K562 (cell line): Measurements from ENCODE around the gene DCAF16. TPM values are rescaled to one million over a fixed set of nuclear protein-coding genes. Genes with fewer than 3 reads are reported as not detected.

Source experiments
- C11orf30 ChIP-seq: fragments of 450-650 bp; IDR thresholded peaks from 2 replicates; pipeline ENCODE4 v1.6.1; 2016; ENCODE audit warnings: low read depth, mild to moderate bottlenecking
- GABPA ChIP-seq: fragments of 200-800 bp; sonication (Bioruptor generic); conservative IDR thresholded peaks from 2 replicates; pipeline ENCODE4 v1.6.1; 2016; ENCODE audit warnings: low read depth, missing genetic modification characterization, missing compliant biosample characterization
- HMG20B ChIP-seq: fragments of 250-450 bp; sonication (Bioruptor Pico); IDR thresholded peaks from 2 replicates; pipeline ENCODE4 v1.5.0; 2021; ENCODE audit warnings: mild to moderate bottlenecking
- MTA1 ChIP-seq: fragments of 450-650 bp; IDR thresholded peaks from 2 replicates; pipeline ENCODE4 v1.6.1; 2017; ENCODE audit warnings: borderline replicate concordance
- NFRKB ChIP-seq: fragments of 450-650 bp; IDR thresholded peaks from 2 replicates; pipeline ENCODE4 v1.6.1; 2016; ENCODE audit warnings: low read depth
- POLR2B ChIP-seq: fragments of 450-650 bp; IDR thresholded peaks from 2 replicates; pipeline ENCODE4 v1.6.1; 2018; ENCODE audit warnings: low read depth; ENCODE audit not compliant: partially characterized antibody
- SIN3A ChIP-seq, 2 experiments: fragments of 150-350 bp in 1 of 2; IDR thresholded peaks; 2 replicates each; pipeline ENCODE4 v1.6.1; 2011 to 2016; ENCODE audit warnings: borderline replicate concordance in 2 of 2, low read depth in 2 of 2, low read length in 2 of 2, mild to moderate bottlenecking in 2 of 2, moderate library complexity in 2 of 2; ENCODE audit not compliant: control insufficient read depth in 1 of 2
- TAF7 ChIP-seq: fragments of 450-650 bp; IDR thresholded peaks from 2 replicates; pipeline ENCODE4 v1.6.1; 2016; ENCODE audit warnings: missing genetic modification characterization, missing compliant biosample characterization
- TEAD4 ChIP-seq, 2 experiments: sonication (generic) in 1 of 2; formaldehyde crosslinking in 1 of 2; IDR thresholded peaks; 2 replicates each; pipeline versions ENCODE4 v1.6.1 to v1.8.0; 2012 to 2022; ENCODE audit warnings: borderline replicate concordance in 1 of 2, inconsistent platforms in 1 of 2, low read length in 1 of 2, mild to moderate bottlenecking in 1 of 2, missing genetic modification reagents in 1 of 2
- TFAP4 ChIP-seq: sonication (generic); formaldehyde crosslinking; IDR thresholded peaks from 2 replicates; pipeline ENCODE4 v1.8.0; 2022; ENCODE audit warnings: missing genetic modification reagents, mild to moderate bottlenecking, moderate library complexity, borderline replicate concordance
- XRCC5 ChIP-seq: fragments of 200-400 bp; formaldehyde crosslinking; IDR thresholded peaks from 2 replicates; pipeline ENCODE4 v1.6.1; 2017; ENCODE audit warnings: low read depth, mild to moderate bottlenecking, low read length
- ZHX1 ChIP-seq: fragments of 150-350 bp; conservative IDR thresholded peaks from 2 replicates; pipeline ENCODE4 v1.6.1; 2014; ENCODE audit warnings: low read length
- ZNF217 ChIP-seq: sonication (generic); formaldehyde crosslinking; IDR thresholded peaks from 2 replicates; pipeline ENCODE4 v1.8.0; 2022; ENCODE audit warnings: mild to moderate bottlenecking, missing genetic modification reagents
- ZNF395 ChIP-seq: fragments of 200-800 bp; sonication (Bioruptor generic); IDR thresholded peaks from 2 replicates; pipeline ENCODE4 v1.6.1; 2017; ENCODE audit warnings: missing genetic modification characterization, missing compliant biosample characterization
- ZNF766 ChIP-seq: fragments of 200-800 bp; sonication (Bioruptor generic); conservative IDR thresholded peaks from 2 replicates; pipeline ENCODE4 v1.6.1; 2016; ENCODE audit warnings: missing genetic modification characterization, missing compliant biosample characterization
- polyA plus RNA-seq, 8 experiments: library from polyadenylated mRNA; depleted of rRNA in 4 of 8; stranded (reverse) in 5 of 8; unstranded in 3 of 8; fragments of >200 nt; fragmentation: Nextera tagmentation in 2 of 8; fragmentation: Illumina TruSeq in 1 of 8; extraction: Ambion mirVana in 2 of 8; extraction: Trizol in 1 of 8; gene quantifications; 2 replicates each; pipeline versions ENCODE4 v1.2.1 to v1.2.3, GENCODE V29; 2011 to 2014; ENCODE audit warnings: inconsistent platforms in 1 of 8, missing spikeins in 1 of 8
- total RNA-seq, 7 experiments: library from RNA; depleted of rRNA in 6 of 7; stranded (reverse); fragments of >200 nt in 6 of 7; fragmentation: Illumina TruSeq in 2 of 7; extraction: Trizol in 2 of 7; gene quantifications; 2 replicates each; pipeline versions ENCODE4 v1.2.1 to v1.2.3, GENCODE V29; 2011 to 2021; ENCODE audit warnings: low replicate concordance in 1 of 7
- TF ChIP-seq, protein P1 (sequence below): sonication (generic); IDR thresholded peaks from 2 replicates; pipeline ENCODE4 v1.6.1; 2016
- TF ChIP-seq, protein P2 (sequence below): sonication (generic); formaldehyde crosslinking; IDR thresholded peaks from 2 replicates; pipeline ENCODE4 v1.8.1; 2023; ENCODE audit warnings: mild to moderate bottlenecking, missing genetic modification reagents

Gene DCAF16
- total and polyA plus RNA-seq, 9 of the 15 experiments (the other 6 are each of a cell fraction or from before 2014, with no cell fraction given), result 20.5 to 82.8 (median 67.8) TPM

- TF ChIP-seq ZNF395 (CRISPR knock-in tag) (0 out of 2 replicates have a peak, but pooled peaks have one; percentile 40), ZNF766 (CRISPR knock-in tag) (0 out of 2 replicates have a peak, but pooled peaks have one; percentile 50), TAF7 (tag) (peak; percentile 60), GABPA (tag) (peak; percentile 95), TEAD4 (IDR thresholded peaks at IDR 0.05; ENCODE audit: low read length) (peak; percentile 30; the same call in 1 of the 2 replicates), TEAD4 (CRISPR knock-in tag; IDR thresholded peaks at IDR 0.05; ENCODE audit: borderline replicate concordance) (no peak; the same call in 1 of the 2 replicates), SIN3A (IDR thresholded peaks at IDR 0.05; ENCODE audit: borderline replicate concordance in 2 of 2, control insufficient read depth in 1 of 2, low read depth in 2 of 2, low read length in 2 of 2) (peak; percentile 92 to 93; a peak in 3 of 4 replicates), NFRKB (peak; percentile 50), ZHX1 (peak; percentile 99), MTA1 (no peak), HMG20B (CRISPR knock-in tag) (no peak), ZNF217 (CRISPR knock-in tag) (no peak), XRCC5 (0 out of 2 replicates have a peak, but pooled peaks have one; percentile 11), POLR2B (peak; percentile 94), C11orf30 (peak; percentile 35; the same call in 1 of the 2 replicates), TFAP4 (peak; percentile 84)
- TF ChIP-seq, protein P1, sequence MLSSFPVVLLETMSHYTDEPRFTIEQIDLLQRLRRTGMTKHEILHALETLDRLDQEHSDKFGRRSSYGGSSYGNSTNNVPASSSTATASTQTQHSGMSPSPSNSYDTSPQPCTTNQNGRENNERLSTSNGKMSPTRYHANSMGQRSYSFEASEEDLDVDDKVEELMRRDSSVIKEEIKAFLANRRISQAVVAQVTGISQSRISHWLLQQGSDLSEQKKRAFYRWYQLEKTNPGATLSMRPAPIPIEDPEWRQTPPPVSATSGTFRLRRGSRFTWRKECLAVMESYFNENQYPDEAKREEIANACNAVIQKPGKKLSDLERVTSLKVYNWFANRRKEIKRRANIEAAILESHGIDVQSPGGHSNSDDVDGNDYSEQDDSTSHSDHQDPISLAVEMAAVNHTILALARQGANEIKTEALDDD, result peak; percentile 74; the same call in 1 of the 2 replicates
- TF ChIP-seq, protein P2, sequence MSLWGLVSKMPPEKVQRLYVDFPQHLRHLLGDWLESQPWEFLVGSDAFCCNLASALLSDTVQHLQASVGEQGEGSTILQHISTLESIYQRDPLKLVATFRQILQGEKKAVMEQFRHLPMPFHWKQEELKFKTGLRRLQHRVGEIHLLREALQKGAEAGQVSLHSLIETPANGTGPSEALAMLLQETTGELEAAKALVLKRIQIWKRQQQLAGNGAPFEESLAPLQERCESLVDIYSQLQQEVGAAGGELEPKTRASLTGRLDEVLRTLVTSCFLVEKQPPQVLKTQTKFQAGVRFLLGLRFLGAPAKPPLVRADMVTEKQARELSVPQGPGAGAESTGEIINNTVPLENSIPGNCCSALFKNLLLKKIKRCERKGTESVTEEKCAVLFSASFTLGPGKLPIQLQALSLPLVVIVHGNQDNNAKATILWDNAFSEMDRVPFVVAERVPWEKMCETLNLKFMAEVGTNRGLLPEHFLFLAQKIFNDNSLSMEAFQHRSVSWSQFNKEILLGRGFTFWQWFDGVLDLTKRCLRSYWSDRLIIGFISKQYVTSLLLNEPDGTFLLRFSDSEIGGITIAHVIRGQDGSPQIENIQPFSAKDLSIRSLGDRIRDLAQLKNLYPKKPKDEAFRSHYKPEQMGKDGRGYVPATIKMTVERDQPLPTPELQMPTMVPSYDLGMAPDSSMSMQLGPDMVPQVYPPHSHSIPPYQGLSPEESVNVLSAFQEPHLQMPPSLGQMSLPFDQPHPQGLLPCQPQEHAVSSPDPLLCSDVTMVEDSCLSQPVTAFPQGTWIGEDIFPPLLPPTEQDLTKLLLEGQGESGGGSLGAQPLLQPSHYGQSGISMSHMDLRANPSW (CRISPR knock-in tag), result peak; percentile 86; the same call in 1 of the 2 replicates
These were observed at the start of gene DCAF16, which contains the start of gene NCAPG (continued) for GRCh38 chr4:17810260-17811077.
